IPS-15b (cell line): ENCODE measurements around the gene KDM5A.

ENCODE experiments used
- H3K27me3 ChIP-seq: one replicate; pipeline ENCODE4 v1.6.1; 2013; ENCODE audit warnings: low read length; ENCODE audit not compliant: control insufficient read depth, insufficient read depth
- H3K36me3 ChIP-seq: one replicate; pipeline ENCODE4 v1.6.1; 2013; ENCODE audit warnings: low read length; ENCODE audit not compliant: control insufficient read depth, insufficient read depth
- H3K4me1 ChIP-seq: one replicate; pipeline ENCODE4 v1.6.1; 2013; ENCODE audit warnings: mild to moderate bottlenecking, low read length; ENCODE audit not compliant: control insufficient read depth, insufficient read depth
- H3K4me3 ChIP-seq: one replicate; pipeline ENCODE4 v1.5.1; 2013; ENCODE audit warnings: low read depth, low read length
- H3K9ac ChIP-seq: one replicate; pipeline ENCODE4 v1.6.1; 2013; ENCODE audit warnings: low read depth, mild to moderate bottlenecking, low read length
- H3K9me3 ChIP-seq: one replicate; pipeline ENCODE4 v1.6.1; 2013; ENCODE audit warnings: mild to moderate bottlenecking, low read length; ENCODE audit not compliant: control insufficient read depth, insufficient read depth

KDM5A gene

DNA sequence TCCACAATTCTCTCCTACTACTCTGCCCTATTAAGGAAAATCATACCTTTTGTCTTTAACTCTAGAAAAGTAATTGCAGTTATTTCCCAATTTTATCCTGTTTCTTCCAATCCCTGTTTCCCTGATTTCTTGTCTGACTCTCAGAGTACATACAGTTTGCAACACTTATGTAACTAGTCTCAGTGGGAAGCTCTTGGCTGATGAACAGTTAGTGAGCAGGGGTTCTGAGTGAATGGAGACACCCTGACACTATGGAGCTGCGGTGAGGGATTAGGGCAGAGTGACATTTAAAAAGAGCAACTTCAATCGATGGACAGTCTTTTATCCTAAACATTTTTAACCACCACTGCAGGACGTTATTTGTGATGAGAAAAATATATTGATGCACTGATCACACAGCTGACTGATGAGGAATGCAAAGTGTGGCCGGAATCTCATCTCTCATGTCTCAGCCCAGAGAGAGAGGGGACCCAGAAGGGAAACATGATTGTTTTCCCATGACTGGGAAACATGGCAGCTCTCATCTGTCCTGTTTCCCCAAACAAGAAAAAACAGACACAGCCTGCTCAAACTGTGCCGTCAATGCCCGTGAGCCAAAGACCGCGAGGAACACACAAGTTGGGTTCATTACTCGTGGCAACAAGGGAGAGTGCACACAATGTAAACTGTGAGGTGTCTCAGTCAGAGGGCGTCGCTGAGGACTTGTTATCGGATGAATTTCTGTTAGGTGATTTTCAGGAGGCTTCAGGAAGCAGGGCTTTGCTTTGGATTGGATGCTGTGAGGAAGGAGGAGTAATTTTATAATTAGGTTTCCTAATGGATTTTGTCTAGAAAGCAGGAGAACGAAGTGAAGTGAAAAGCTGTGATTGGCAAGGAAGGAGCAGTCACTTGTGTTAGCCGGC is 121.3 kb downstream of the KDM5A start:
- Histone ChIP-seq H3K4me3 (no peak overlapping the region), H3K36me3 (no peaks in the 10 kb centered on the region), H3K9ac (no peak overlapping the region), H3K27me3 (no peaks in the 10 kb centered on the region), H3K9me3 (no peaks in the 10 kb centered on the region), H3K4me1 (no peaks in the 10 kb centered on the region)

DNA sequence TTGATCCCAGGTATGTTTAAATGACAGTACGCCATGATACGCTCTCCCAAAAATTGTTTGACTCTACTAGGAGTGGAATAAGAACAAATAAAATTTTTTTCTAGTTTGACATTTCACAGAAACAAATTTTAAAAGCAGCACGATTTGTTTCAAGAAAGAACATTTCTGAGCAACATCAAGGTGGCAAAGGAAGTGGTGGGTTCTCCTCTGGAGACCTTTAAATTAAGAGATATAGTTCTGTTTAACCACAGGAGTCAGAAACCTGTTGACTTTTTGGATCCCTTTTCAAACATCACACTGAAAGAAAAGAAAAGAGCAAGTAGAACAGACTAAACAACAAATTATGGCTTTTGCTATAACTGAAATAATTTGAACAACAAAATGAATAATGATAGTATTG is 124.0 kb downstream of the KDM5A start:
- Histone ChIP-seq H3K9me3 (no peaks in the 10 kb centered on the region), H3K36me3 (no peaks in the 10 kb centered on the region), H3K4me3 (no peak overlapping the region), H3K9ac (no peak overlapping the region), H3K27me3 (no peaks in the 10 kb centered on the region), H3K4me1 (peaks cover 4% of the 10 kb centered on the region)

DNA sequence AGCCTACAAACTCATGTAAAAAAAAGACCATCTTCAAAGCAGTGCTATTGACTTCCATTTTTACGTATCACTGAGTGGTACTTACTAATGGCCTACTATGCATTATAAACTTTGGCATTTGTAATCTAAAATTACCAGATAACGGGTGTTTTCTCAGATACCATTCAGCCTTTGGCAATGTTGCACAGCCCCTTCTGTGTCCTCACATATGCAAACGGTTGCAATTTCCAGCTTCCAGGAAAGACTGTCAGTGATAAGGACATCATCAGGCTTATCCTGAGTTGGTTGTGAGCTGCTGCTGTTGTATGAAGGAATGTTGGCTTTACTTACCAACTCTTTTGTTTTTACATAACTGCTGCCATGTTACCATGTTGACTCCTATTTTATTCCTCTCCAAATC is 124.9 kb downstream of the KDM5A start:
- Histone ChIP-seq H3K4me3 (no peak overlapping the region), H3K9ac (no peak overlapping the region), H3K4me1 (peaks cover 4% of the 10 kb centered on the region), H3K27me3 (no peaks in the 10 kb centered on the region), H3K9me3 (no peaks in the 10 kb centered on the region), H3K36me3 (no peaks in the 10 kb centered on the region)

DNA sequence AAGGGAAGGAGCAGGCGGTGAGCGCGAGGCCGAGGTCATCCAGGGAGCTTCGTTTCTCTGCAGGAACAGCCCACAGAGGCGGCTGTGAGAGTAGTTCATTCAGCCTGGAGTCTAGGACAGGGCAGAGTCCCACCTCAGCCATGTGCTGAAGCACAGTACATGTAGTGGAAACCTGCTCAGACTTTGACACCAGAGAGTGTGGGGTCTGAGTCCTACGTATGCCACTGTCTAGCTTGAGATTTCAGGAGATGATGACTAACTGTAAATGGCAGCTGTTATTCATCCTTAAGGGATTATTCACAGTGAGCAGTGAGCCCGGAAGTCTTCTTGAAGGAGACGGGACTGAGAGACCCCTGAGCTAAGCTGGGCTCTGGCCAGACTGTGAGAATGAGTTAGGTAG is 125.5 kb downstream of the KDM5A start:
- H3K9ac ChIP-seq = no peak overlapping the region
- no peaks in the 10 kb centered on the region for H3K9me3 ChIP-seq
- H3K4me3 ChIP-seq = no peak overlapping the region
- peaks cover 4% of the 10 kb centered on the region for H3K4me1 ChIP-seq
- no peaks in the 10 kb centered on the region for H3K27me3 ChIP-seq
- H3K36me3 ChIP-seq = no peaks in the 10 kb centered on the region

DNA sequence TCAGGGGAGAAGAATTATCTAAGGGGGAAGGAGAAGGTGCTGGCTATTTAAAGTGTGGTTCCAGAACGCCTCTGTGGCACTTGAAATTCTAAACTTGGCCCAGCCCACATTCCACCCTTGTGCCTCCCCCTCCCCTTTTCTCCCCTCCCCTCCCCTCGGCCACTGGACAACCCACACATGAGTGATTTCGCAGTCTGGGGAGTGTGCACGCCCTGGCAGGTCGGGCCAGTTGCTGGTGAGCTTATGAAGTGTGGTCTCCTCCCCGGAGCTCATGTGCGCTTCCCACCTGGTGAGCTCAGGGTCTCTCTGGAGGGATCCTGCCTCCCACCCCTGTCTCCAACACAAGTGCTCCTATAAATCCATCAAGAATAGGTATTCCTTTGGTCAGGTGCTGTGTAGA is 126.3 kb downstream of the KDM5A start, which contains the start of gene SLC6A13:
SLC6A13 (minus strand) TSS at position 20 of the 400 bp plus-strand sequence. CDS start 2,784 bp downstream, outside the sequence.
- Histone ChIP-seq H3K27me3 (no peaks in the 10 kb centered on the region), H3K4me1 (peaks cover 4% of the 10 kb centered on the region), H3K9me3 (no peaks in the 10 kb centered on the region), H3K9ac (no peak within 1 kb of the TSS), H3K36me3 (no peaks in the 10 kb centered on the region), H3K4me3 (no peak within 1 kb of the TSS)

DNA sequence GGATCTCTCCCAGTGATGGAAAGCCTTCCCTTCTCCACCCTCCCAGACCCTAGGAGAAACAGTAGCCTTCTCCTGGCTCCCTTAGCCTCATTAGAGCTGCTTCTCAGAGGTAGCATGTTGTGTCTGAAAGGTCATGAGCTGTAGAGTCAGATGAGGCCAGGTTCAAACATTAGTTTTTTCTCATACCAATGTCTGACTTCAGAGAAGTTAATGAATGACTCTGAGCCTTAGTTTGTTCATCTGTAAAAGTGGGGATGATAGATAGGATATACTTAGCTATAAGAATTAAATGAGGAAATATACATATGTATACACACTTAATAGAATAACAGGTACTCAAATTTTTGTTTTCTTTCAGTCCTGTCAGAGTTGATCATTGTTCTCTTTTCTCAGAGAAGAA is 127.0 kb downstream of the KDM5A start:
- H3K9ac ChIP-seq = no peak overlapping the region
- H3K4me3 ChIP-seq = no peak overlapping the region
- H3K36me3 ChIP-seq = no peaks in the 10 kb centered on the region
- no peaks in the 10 kb centered on the region for H3K9me3 ChIP-seq
- peaks cover 4% of the 10 kb centered on the region for H3K4me1 ChIP-seq
- H3K27me3 ChIP-seq = no peaks in the 10 kb centered on the region

DNA sequence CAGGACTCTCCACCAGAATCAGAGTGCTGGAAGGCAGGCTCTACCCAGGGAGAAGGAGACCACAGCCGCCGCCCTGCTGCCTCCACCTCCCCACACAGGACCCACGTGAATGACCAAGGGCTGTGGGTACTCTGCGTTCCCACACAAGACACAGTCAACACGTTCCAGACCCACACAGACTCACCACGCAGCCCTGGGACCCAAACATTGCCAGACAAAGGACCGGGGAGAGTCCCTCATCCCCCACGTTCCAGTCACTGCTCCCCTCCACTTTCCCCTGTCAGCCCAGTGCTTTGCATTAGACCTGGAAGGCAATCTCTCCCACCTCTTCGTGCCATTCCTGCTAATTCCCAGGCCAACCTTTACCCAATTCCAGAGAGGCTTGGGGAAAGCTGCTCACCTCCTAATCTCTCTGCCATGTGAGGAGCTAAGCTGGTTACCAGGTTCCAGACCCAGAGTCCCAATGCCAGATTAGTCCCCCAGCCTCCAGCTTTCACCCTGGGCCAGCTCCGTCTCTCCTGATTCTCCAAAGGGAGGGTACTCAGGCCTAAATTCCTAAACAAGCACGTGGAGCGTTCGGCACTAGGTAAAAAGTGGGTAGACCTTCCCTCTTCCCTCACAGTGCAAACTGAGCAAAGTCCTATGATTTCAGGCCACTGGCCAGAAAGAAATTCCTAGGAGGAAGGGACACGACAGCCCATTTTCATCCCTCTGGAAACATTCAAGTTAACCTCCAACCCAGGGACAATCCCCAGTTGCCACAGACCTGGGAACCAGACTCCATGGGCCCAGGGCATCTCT is 131.4 kb downstream of the KDM5A start:
- H3K36me3 ChIP-seq = no peaks in the 10 kb centered on the region
- H3K4me1 ChIP-seq = peaks cover 4% of the 10 kb centered on the region
- no peak overlapping the region for H3K4me3 ChIP-seq
- no peaks in the 10 kb centered on the region for H3K9me3 ChIP-seq
- no peak overlapping the region for H3K9ac ChIP-seq
- no peaks in the 10 kb centered on the region for H3K27me3 ChIP-seq

DNA sequence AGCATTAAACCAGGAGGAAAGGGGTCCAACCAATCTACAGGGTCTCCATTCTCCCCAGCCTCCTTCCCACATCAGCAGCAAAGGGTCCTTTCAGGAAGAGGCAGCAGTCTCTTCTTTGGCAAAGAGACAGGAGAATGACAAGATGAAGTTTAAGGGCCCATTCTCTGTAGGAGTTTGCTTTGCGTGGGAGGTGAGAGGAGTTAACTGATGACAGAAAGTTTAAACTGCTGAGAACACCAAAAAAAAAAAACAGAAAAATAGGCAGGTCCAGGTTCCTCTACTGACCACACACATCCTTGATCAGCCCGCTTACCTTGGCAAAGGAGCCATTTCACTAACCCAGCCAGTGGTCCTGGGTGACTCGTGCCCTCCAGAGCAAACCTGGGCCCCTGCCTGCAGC is 132.2 kb downstream of the KDM5A start:
- Histone ChIP-seq H3K9me3 (no peaks in the 10 kb centered on the region), H3K4me1 (no peaks in the 10 kb centered on the region), H3K36me3 (no peaks in the 10 kb centered on the region), H3K9ac (no peak overlapping the region), H3K4me3 (no peak overlapping the region), H3K27me3 (no peaks in the 10 kb centered on the region)

DNA sequence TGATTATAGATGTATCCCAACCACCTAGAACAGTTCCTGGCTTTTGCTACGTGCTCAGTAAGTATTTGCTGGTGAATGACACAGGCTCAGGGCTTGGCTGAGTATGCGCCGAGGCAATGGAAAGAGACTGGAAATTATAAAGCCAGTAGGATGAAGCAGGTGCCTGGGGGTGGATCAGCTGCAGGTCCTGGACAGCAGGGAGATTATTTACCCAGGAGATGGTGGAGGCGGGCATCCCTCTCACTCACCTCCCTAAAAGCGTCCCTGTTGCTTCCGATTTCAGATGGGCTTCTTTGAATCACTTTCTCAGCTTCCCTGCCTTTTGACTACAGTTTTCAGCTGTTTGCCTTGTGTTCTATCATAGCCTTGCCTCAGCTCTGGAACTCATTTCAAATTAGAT is 132.9 kb downstream of the KDM5A start:
- Histone ChIP-seq H3K36me3 (no peaks in the 10 kb centered on the region), H3K27me3 (no peaks in the 10 kb centered on the region), H3K4me1 (no peaks in the 10 kb centered on the region), H3K9me3 (no peaks in the 10 kb centered on the region), H3K4me3 (no peak overlapping the region), H3K9ac (no peak overlapping the region)

DNA sequence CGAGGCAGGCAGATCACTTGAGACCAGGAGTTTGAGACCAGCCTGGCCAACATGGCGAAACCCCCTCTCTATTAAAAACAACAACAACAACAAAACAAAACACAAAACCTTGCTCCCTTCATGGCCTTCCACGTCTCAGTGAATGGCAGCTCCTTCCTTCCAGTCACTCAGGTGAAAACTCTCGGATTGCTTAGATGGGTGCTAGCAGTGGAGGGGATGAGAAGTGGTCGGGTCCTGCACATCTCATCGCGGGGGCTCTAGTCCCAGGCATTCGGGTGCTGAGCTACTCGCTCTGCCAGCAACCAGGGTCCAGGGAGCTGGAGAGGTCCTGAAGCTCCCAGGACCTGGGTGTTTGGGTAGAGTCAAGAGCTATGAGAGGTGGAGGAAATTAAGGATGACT is 134.2 kb downstream of the KDM5A start:
- no peaks in the 10 kb centered on the region for H3K27me3 ChIP-seq
- no peaks in the 10 kb centered on the region for H3K9me3 ChIP-seq
- H3K4me3 ChIP-seq = no peak overlapping the region
- no peaks in the 10 kb centered on the region for H3K36me3 ChIP-seq
- no peaks in the 10 kb centered on the region for H3K4me1 ChIP-seq
- no peak overlapping the region for H3K9ac ChIP-seq

DNA sequence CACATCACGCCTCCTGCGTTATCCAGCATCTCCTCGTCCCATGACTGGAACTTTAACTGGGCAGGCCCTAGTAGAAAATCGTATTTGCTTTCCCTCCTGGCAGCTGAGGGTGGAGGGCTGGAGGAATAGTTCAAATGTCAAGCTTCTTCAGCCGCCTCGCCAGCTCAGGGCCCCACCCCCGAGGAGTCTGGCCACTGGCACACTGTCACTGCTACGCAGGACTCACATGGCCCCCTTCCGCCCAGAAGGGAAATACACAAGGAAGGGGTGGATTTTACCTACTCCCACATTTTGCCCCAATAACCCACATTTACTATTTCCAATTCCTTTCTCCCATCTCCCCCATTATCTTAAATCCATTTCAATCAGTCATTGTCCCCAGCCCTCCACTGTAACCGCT is 135.1 kb downstream of the KDM5A start:
- H3K4me1 ChIP-seq = no peaks in the 10 kb centered on the region
- H3K4me3 ChIP-seq = no peak overlapping the region
- H3K36me3 ChIP-seq = no peaks in the 10 kb centered on the region
- H3K9ac ChIP-seq = no peak overlapping the region
- no peaks in the 10 kb centered on the region for H3K27me3 ChIP-seq
- H3K9me3 ChIP-seq = no peaks in the 10 kb centered on the region
